SK-N-SH treated with all-trans-retinoic acid at 6 μM for 48 hours (cell line): ENCODE measurements around the gene AP4E1.

Experiments used
- ATAC-seq: fragments of 200-7000 bp; cut with Tn5 transposase; 3 replicates; pipeline ENCODE4 v1.9.1; 2020; ENCODE audit warnings: mild to moderate bottlenecking, moderate library complexity
- BACH2 ChIP-seq: fragments of 250-450 bp; sonication (Bioruptor Pico); IDR thresholded peaks from 2 replicates; pipeline ENCODE4 v1.9.0; 2021; ENCODE audit warnings: mild to moderate bottlenecking, borderline replicate concordance
- CREB5 ChIP-seq: fragments of 250-450 bp; sonication (Bioruptor Pico); IDR thresholded peaks from 2 replicates; pipeline ENCODE4 v1.5.1; 2020; ENCODE audit warnings: low read depth, mild to moderate bottlenecking, moderate library complexity
- CSDC2 ChIP-seq: fragments of 250-450 bp; sonication (Bioruptor Pico); IDR thresholded peaks from 2 replicates; pipeline ENCODE4 v1.5.0; 2020; ENCODE audit warnings: mild to moderate bottlenecking, moderate library complexity
- CSRNP3 ChIP-seq: fragments of 250-450 bp; sonication (Bioruptor Pico); IDR thresholded peaks from 2 replicates; pipeline ENCODE4 v1.5.1; 2021; ENCODE audit warnings: mild to moderate bottlenecking, moderate library complexity
- ESRRG ChIP-seq: fragments of 250-450 bp; sonication (Bioruptor Pico); IDR thresholded peaks from 2 replicates; pipeline ENCODE4 v1.6.1; 2021; ENCODE audit warnings: mild to moderate bottlenecking
- OSR1 ChIP-seq: fragments of 250-450 bp; sonication (Bioruptor Pico); IDR thresholded peaks from 2 replicates; pipeline ENCODE4 v1.8.0; 2022; ENCODE audit warnings: moderate library complexity, mild to moderate bottlenecking, inconsistent platforms
- PATZ1 ChIP-seq: fragments of 250-450 bp; sonication (Bioruptor Pico); IDR thresholded peaks from 2 replicates; pipeline ENCODE4 v1.8.0; 2020; ENCODE audit warnings: mild to moderate bottlenecking, moderate library complexity, borderline replicate concordance
- POU6F1 ChIP-seq: fragments of 250-450 bp; sonication (Bioruptor Pico); IDR thresholded peaks from 2 replicates; pipeline ENCODE4 v1.8.0; 2021; ENCODE audit warnings: low read depth, mild to moderate bottlenecking, moderate library complexity, borderline replicate concordance
- RARB ChIP-seq: fragments of 250-450 bp; sonication (Bioruptor Pico); IDR thresholded peaks from 2 replicates; pipeline ENCODE4 v1.8.0; 2021; ENCODE audit warnings: mild to moderate bottlenecking, moderate library complexity
- SNAI2 ChIP-seq: fragments of 250-450 bp; sonication (Bioruptor Pico); IDR thresholded peaks from 2 replicates; pipeline ENCODE4 v1.5.0; 2020; ENCODE audit warnings: mild to moderate bottlenecking, moderate library complexity
- TCF4 ChIP-seq: fragments of 250-450 bp; sonication (Bioruptor Pico); IDR thresholded peaks from 2 replicates; pipeline ENCODE4 v1.8.0; 2021; ENCODE audit warnings: mild to moderate bottlenecking, moderate library complexity, borderline replicate concordance
- TOX ChIP-seq: fragments of 250-450 bp; sonication (Bioruptor Pico); IDR thresholded peaks from 2 replicates; pipeline ENCODE4 v1.8.0; 2021; ENCODE audit warnings: mild to moderate bottlenecking, moderate library complexity, borderline replicate concordance
- TSHZ2 ChIP-seq: fragments of 250-450 bp; sonication (Bioruptor Pico); IDR thresholded peaks from 2 replicates; pipeline ENCODE4 v1.5.0; 2020; ENCODE audit warnings: mild to moderate bottlenecking, moderate library complexity
- ZC3H10 ChIP-seq: fragments of 250-450 bp; sonication (Bioruptor Pico); IDR thresholded peaks from 2 replicates; pipeline ENCODE4 v1.5.1; 2021; ENCODE audit warnings: mild to moderate bottlenecking, moderate library complexity
- ZFP30 ChIP-seq: fragments of 450-650 bp; formaldehyde crosslinking; IDR thresholded peaks from 2 replicates; pipeline ENCODE4 v1.5.0; 2022; ENCODE audit warnings: mild to moderate bottlenecking, moderate library complexity
- ZNF565 ChIP-seq: fragments of 450-650 bp; formaldehyde crosslinking; conservative IDR thresholded peaks from 2 replicates; pipeline ENCODE4 v1.5.0; 2020; ENCODE audit warnings: low read depth, mild to moderate bottlenecking, moderate library complexity
- ZNF70 ChIP-seq: fragments of 450-650 bp; formaldehyde crosslinking; IDR thresholded peaks from 2 replicates; pipeline ENCODE4 v1.5.0; 2020; ENCODE audit warnings: mild to moderate bottlenecking, moderate library complexity
- ZNF8 ChIP-seq: fragments of 450-650 bp; formaldehyde crosslinking; IDR thresholded peaks from 2 replicates; pipeline ENCODE4 v1.5.0; 2020; ENCODE audit warnings: mild to moderate bottlenecking, moderate library complexity

The AP4E1 gene

GRCh38 chr15:50973605-50974004 lies 65.1 kb downstream of the AP4E1 start (continued):
- TF ChIP-seq OSR1 (CRISPR knock-in tag) = no peak
- TF ChIP-seq CSRNP3 (CRISPR knock-in tag) = no peak

- ATAC-seq = no peak
Measured at GRCh38 chr15:50977162-50977561, 68.7 kb downstream of the AP4E1 start.

GRCh38 chr15:50978580-50978979 lies 70.1 kb downstream of the AP4E1 start:
- no peak for TF ChIP-seq OSR1 (CRISPR knock-in tag)
- TF ChIP-seq TOX (CRISPR knock-in tag) = no peak
- TF ChIP-seq ESRRG (CRISPR knock-in tag) = no peak
- no peak for TF ChIP-seq TCF4 (CRISPR knock-in tag)
- TF ChIP-seq ZC3H10 = no peak
- no peak for TF ChIP-seq TSHZ2
- TF ChIP-seq CREB5 (CRISPR knock-in tag) = no peak
- no peak for TF ChIP-seq POU6F1 (CRISPR knock-in tag)
- TF ChIP-seq CSDC2 = no peak
- TF ChIP-seq ZNF70 (CRISPR knock-in tag) = no peak
- TF ChIP-seq, all 23 proteins: peak for 0
- no peak for ATAC-seq

More at GRCh38 chr15:50977162-50977561, 68.7 kb downstream of the AP4E1 start:
- TF ChIP-seq CSDC2 = no peak
- TF ChIP-seq ZNF565 (CRISPR knock-in tag) = no peak
- TF ChIP-seq ZFP30 (CRISPR knock-in tag) = no peak
- no peak for TF ChIP-seq ESRRG (CRISPR knock-in tag)
- TF ChIP-seq CSRNP3 (CRISPR knock-in tag) = no peak
- TF ChIP-seq PATZ1 (CRISPR knock-in tag) = no peak
- no peak for TF ChIP-seq ZNF8 (CRISPR knock-in tag)
- no peak for TF ChIP-seq SNAI2
- no peak for TF ChIP-seq CREB5 (CRISPR knock-in tag)
- no peak for TF ChIP-seq RARB (CRISPR knock-in tag)
- no peak for TF ChIP-seq BACH2
- no peak for TF ChIP-seq TCF4 (CRISPR knock-in tag)
